GM12892 (cell line): Measurements from ENCODE around the gene VSTM4.

Experiments used
- POLR2A ChIP-seq: IDR thresholded peaks from 2 replicates; pipeline ENCODE4 v1.6.1; 2011; ENCODE audit warnings: low read depth, low read length, control low read depth
- POLR2AphosphoS5 ChIP-seq: IDR thresholded peaks from 2 replicates; pipeline ENCODE4 v1.6.1; 2011; ENCODE audit warnings: low read depth, low read length, control low read depth
- TAF1 ChIP-seq: IDR thresholded peaks from 2 replicates; pipeline ENCODE4 v1.6.1; 2011; ENCODE audit warnings: low read depth, mild to moderate bottlenecking, control low read depth, low read length, borderline replicate concordance

DNA sequence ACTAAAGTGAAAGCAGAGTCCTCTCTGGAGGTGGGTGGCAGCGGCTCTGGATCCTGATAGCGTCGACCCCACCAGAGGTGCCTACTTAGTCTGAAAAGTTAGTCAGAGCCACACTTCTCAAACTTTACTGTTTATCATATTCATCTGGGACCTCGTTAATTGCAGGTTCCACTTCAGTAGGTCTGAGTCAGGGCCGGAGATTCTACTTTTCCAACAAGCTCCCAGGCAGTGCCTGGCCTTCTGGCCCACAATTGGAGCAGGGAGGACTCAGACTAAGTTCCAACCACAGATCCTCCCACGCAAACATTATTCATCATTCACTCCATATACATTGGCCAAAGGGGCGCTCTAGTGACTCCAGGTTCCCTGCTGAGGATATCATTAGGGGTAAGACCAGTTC is 78.1 kb downstream of the VSTM4 start:
- TF ChIP-seq TAF1 (no peak), POLR2A (no peak), POLR2AphosphoS5 (no peak)
